ENCODE results near the gene ADIPOR1.

ADIPOR1 gene

DNA sequence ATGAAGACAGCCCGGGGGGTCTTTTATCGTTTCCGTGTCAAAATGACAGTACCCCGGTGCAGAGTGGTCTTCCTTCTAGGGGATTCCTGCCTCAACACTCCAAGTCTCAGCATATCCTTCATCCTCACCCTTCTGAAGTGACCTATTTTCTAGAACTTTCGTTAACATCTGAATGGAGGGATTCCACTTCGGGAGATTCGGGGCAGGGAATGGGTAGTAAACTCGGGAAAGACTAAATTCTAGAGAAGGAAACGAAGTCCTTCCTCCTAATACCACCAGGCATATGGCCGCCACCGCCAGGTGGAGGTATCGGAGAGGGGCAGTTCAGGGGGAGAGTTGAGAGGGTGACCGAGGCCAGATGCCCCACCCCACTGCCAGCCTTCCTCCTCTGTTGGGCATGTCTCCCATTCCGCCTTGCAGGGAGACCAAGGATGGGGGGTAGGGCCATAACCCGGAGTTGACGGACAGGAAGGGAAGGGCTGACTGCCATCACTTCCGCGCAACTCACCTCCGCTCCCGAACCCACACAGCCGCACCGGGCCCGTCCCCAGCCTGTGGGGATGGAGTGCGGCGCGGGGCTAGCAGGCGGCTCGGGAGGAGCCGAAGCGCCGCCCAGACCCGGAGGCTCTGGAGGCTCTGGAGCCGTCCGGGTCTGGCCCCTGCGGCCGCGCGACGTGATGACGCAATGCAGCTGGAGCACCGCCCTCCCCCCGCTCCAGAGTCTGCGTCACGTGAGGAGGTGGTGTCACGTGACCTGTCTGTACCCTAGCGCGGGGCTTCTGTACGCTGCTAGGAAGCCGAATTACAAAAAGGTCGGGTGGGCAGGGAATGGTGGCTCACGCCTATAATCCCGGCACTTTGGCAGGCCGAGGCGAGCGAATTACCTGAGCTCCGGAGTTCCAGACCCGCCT lies 31.3 kb downstream of the ADIPOR1 start, which contains the start of gene KLHL12:
Gene KLHL12 (minus strand): TSS at position 654 of the 911 bp plus-strand sequence. CDS start 2,072 bp downstream, outside the sequence.
- peak; percentile 38; the same call in 1 of the 2 replicates for TF ChIP-seq GATA2 (IDR thresholded peaks at IDR 0.05; ENCODE audit: low read depth, low read length)
- TF ChIP-seq GATA3 (IDR thresholded peaks at IDR 0.05; ENCODE audit: low read depth, low read length) = no peak

- TF ChIP-seq GATA2 (IDR thresholded peaks at IDR 0.05; ENCODE audit: low read depth, low read length) (no peak), GATA3 (IDR thresholded peaks at IDR 0.05; ENCODE audit: low read depth, low read length) (no peak)
These were observed 34.6 kb downstream of the ADIPOR1 start for GRCh38 chr1:202923533-202923932.

DNA sequence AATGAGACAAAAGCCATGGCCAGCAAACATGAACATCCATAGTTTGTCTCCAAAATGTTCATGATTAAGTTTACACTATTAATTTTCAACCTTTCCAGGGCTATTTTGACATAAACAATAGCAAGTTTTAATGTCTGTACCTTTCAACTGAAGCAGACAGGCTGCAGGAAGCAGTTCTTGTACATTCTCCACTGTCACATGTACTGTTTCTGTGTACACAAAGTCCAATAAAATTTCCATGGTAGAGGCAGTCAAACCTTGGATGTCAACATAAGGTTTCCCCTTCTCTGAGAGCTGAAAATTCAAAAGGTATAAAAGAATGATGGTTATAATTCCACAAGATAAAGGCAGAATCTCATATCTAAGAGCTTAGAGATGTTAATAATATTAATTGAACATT lies 38.5 kb downstream of the ADIPOR1 start:
- TF ChIP-seq GATA2 (IDR thresholded peaks at IDR 0.05; ENCODE audit: low read depth, low read length) = no peak
- no peak for TF ChIP-seq GATA3 (IDR thresholded peaks at IDR 0.05; ENCODE audit: low read depth, low read length)

- TF ChIP-seq GATA3 (IDR thresholded peaks at IDR 0.05; ENCODE audit: low read depth, low read length) (no peak), GATA2 (IDR thresholded peaks at IDR 0.05; ENCODE audit: low read depth, low read length) (no peak)
These were observed 43.0 kb downstream of the ADIPOR1 start for GRCh38 chr1:202915146-202915545.

DNA sequence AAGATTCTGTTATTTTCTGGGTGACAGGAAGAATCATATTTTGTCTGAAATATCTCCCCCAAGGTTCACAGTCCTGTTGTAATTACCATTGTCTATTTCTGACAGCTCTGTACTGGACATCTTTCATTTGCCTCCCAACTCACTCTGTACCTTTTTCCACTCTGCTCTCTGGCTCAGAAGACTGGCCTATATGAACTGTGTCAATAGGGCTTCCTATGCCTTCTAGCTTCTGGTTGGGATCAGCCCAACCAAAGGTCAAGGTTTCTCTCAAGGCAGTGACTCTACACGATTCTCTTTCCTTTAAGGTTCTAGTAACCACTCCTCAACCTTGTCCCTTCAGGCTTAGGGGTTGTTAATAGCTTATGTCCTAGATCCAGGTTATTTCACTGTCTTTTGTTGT lies 48.6 kb downstream of the ADIPOR1 start:
- TF ChIP-seq GATA2 (IDR thresholded peaks at IDR 0.05; ENCODE audit: low read depth, low read length) (no peak), GATA3 (IDR thresholded peaks at IDR 0.05; ENCODE audit: low read depth, low read length) (no peak)

DNA sequence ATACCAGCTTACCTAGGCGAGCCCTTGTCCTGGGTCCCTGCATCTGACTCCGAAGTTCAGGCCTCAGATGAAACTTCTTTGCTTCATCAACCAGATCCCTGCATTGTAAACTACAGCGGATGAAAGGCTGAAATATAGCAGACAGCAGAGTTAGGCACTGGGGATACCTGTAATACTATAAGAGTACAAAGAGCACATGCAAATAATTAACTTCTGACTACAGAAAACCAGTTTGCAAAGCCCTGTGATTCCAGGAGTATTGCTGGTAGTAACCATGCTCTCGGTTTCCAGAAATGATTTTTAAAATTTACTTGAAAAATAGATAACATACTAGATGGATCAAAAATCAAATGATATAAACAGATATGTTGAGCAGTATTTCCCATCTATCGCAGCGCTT lies 49.1 kb downstream of the ADIPOR1 start:
- TF ChIP-seq GATA2 (IDR thresholded peaks at IDR 0.05; ENCODE audit: low read depth, low read length) (no peak), GATA3 (IDR thresholded peaks at IDR 0.05; ENCODE audit: low read depth, low read length) (no peak)

GRCh38 chr1:202905331-202905730 lies 52.8 kb downstream of the ADIPOR1 start:
- TF ChIP-seq GATA2 (IDR thresholded peaks at IDR 0.05; ENCODE audit: low read depth, low read length) (no peak), GATA3 (IDR thresholded peaks at IDR 0.05; ENCODE audit: low read depth, low read length) (no peak)

GRCh38 chr1:202901555-202901954 lies 56.6 kb downstream of the ADIPOR1 start:
- TF ChIP-seq GATA3 (IDR thresholded peaks at IDR 0.05; ENCODE audit: low read depth, low read length) (no peak), GATA2 (IDR thresholded peaks at IDR 0.05; ENCODE audit: low read depth, low read length) (no peak)

DNA sequence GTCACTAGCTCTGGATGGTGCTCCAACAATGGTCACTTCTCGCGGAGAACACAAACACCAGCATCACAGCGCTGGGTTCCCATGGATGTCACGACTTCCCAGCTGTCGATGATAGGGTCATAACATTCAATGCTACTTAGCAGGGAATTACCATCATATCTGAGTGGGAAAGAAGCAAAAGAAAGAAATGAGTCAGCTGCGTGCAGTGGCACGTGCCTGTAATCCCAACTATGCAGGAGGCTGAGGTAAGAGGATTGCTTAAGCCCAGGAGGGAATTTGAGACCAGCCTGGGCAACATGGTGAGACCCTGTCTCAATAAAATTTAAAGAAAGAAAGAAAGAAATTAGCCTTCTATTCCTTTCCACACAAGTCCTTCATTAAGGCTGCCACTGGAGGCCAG lies 65.6 kb downstream of the ADIPOR1 start:
- TF ChIP-seq GATA3 (IDR thresholded peaks at IDR 0.05; ENCODE audit: low read depth, low read length) (no peak), GATA2 (IDR thresholded peaks at IDR 0.05; ENCODE audit: low read depth, low read length) (no peak)
